ENCODE measurements around the gene GAB1.

Gene GAB1

DNA sequence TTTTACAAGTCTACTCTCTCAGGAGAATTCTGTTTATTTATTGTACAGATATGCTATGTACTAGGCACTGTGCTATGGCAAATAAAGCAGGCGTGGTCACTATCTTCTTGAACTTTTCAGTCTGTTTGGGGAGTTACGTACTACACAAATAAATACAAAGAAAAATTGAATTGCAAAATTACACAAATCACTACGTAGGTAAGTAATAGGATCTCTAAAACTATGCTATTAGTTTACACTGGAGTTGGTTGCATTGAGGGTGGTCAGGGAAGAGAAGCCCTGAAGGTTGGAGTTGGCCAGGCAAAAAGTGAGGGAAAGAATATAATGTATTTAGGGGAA, 75.7 kb downstream of the GAB1 start:
- no peak overlapping the region for H3K4me3 ChIP-seq (ENCODE audit: low read depth, low read length)
- no peak for DNase-seq (ENCODE audit: low read depth)
- no peak for TF ChIP-seq MYC (IDR thresholded peaks at IDR 0.05; ENCODE audit: low read depth, low read length)
- TF ChIP-seq, protein P1, sequence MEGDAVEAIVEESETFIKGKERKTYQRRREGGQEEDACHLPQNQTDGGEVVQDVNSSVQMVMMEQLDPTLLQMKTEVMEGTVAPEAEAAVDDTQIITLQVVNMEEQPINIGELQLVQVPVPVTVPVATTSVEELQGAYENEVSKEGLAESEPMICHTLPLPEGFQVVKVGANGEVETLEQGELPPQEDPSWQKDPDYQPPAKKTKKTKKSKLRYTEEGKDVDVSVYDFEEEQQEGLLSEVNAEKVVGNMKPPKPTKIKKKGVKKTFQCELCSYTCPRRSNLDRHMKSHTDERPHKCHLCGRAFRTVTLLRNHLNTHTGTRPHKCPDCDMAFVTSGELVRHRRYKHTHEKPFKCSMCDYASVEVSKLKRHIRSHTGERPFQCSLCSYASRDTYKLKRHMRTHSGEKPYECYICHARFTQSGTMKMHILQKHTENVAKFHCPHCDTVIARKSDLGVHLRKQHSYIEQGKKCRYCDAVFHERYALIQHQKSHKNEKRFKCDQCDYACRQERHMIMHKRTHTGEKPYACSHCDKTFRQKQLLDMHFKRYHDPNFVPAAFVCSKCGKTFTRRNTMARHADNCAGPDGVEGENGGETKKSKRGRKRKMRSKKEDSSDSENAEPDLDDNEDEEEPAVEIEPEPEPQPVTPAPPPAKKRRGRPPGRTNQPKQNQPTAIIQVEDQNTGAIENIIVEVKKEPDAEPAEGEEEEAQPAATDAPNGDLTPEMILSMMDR (IDR thresholded peaks at IDR 0.05; ENCODE audit: low read depth, low read length) = no peak
- TF ChIP-seq, protein P2, sequence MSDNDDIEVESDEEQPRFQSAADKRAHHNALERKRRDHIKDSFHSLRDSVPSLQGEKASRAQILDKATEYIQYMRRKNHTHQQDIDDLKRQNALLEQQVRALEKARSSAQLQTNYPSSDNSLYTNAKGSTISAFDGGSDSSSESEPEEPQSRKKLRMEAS (IDR thresholded peaks at IDR 0.05; ENCODE audit: low read depth, low read length) = no peak
- no peak for TF ChIP-seq POLR2A (IDR thresholded peaks at IDR 0.05; ENCODE audit: extremely low read depth, insufficient read length)

DNA sequence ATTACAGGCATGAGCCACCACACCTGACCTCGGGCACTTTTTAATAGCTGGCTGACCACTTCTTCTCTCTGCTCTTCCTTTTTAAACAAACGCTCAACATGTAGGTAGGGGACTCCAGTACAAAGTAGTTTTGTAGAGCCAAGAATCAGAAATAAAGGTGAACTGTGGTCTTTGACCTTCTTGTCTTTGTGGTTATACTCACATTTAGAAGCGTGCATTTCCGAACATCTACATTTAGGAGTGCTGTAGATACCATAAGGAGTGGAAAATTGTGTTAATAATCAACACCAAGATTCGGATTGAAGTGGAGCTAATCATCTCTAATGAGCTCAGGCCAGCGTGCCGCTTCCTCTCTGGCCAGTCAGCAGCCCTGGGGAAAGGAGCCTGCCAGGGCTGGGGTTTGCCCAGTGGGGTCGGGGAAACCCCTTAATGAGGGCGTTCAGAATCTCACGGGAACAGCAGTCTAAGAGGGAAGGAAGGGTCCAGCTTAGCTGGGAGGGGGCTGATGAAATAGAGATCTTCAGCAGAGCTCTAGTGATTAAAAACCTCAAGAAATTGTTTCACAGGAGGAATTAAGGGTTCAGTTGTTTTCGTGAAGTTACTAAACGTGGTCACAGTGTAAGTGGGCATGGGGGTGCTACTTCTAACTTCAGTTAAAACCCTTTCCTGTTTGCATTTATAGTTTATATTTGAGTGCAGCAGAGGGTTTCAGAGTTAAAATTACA, 81.2 kb downstream of the GAB1 start:
- no peak for DNase-seq (ENCODE audit: low read depth)
- no peak overlapping the region for H3K4me3 ChIP-seq (ENCODE audit: low read depth, low read length)
- TF ChIP-seq POLR2A (IDR thresholded peaks at IDR 0.05; ENCODE audit: extremely low read depth, insufficient read length) (no peak), MYC (IDR thresholded peaks at IDR 0.05; ENCODE audit: low read depth, low read length) (no peak)
- TF ChIP-seq, protein P2 (IDR thresholded peaks at IDR 0.05; ENCODE audit: low read depth, low read length) = no peak
- TF ChIP-seq, protein P1 (IDR thresholded peaks at IDR 0.05; ENCODE audit: low read depth, low read length) = no peak

DNA sequence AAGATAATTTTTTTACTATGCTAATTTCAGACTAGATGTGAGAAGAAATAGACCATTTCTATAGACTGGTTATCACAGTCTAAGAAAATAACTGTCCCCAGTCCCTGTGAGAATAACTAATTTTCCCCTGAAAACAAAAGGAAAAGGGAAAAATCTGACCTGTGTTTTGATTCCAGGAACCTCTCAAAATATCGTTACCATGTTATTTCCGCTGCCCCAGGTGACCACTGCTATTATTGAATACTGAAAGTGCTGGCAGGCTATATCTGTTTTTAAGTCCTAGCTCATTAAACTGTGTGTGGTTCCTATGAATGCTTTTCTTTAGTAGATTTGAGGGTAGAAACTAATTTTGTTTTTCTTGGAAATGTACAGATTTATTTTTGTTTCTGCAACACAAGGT, 83.6 kb downstream of the GAB1 start:
- TF ChIP-seq POLR2A (IDR thresholded peaks at IDR 0.05; ENCODE audit: extremely low read depth, insufficient read length) (no peak), MYC (IDR thresholded peaks at IDR 0.05; ENCODE audit: low read depth, low read length) (no peak)
- TF ChIP-seq, protein P2 (IDR thresholded peaks at IDR 0.05; ENCODE audit: low read depth, low read length) = no peak
- TF ChIP-seq, protein P1 (IDR thresholded peaks at IDR 0.05; ENCODE audit: low read depth, low read length) = no peak
- DNase-seq (ENCODE audit: low read depth) = no peak
- H3K4me3 ChIP-seq (ENCODE audit: low read depth, low read length) = no peak overlapping the region

DNA sequence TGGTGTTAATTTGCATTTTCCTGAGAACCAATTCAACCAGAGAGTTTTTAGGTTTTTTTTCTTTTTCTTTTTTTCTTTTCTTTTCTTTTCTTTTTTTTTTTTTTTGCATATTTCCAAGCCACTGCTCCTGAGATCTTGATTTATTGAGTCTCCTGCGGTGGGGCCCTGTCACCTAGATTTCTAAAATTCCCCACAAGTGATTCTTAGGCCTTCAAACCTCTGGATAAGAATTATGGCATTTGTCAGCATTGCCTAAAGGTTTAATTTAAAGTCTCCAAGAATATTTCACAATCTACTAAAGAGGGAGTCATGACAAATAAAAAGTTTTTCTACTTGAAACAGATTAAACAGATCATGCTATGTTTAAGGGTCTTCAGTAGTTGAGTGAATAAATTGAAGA, 84.9 kb downstream of the GAB1 start:
- DNase-seq (ENCODE audit: low read depth) = no peak
- no peak for TF ChIP-seq MYC (IDR thresholded peaks at IDR 0.05; ENCODE audit: low read depth, low read length)
- TF ChIP-seq, protein P1 (IDR thresholded peaks at IDR 0.05; ENCODE audit: low read depth, low read length) = no peak
- no peak for TF ChIP-seq POLR2A (IDR thresholded peaks at IDR 0.05; ENCODE audit: extremely low read depth, insufficient read length)
- TF ChIP-seq, protein P2 (IDR thresholded peaks at IDR 0.05; ENCODE audit: low read depth, low read length) = no peak

DNA sequence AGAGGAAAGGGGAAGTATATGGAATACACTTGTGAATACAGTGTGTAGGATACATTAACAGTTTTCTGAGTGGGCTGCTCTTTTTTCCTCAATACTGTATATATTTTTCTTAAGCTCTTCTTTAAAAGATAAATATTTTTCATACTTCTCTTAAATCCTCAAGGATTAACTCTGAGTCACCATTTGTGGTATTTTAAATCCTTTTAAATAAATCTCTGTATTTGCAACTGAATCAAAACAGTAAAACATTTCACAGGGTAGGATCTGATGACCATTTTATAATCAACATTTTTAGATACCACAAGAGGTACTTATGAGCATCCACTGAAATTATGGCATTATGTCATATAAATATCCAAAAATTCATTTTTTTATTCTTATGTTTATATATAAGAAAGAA, 87.6 kb downstream of the GAB1 start:
- no peak overlapping the region for H3K4me3 ChIP-seq (ENCODE audit: low read depth, low read length)
- DNase-seq (ENCODE audit: low read depth) = no peak
- no peak for TF ChIP-seq POLR2A (IDR thresholded peaks at IDR 0.05; ENCODE audit: extremely low read depth, insufficient read length)

More for the DNA sequence above, 84.9 kb downstream of the GAB1 start:
- H3K4me3 ChIP-seq (ENCODE audit: low read depth, low read length) = no peak overlapping the region

DNA sequence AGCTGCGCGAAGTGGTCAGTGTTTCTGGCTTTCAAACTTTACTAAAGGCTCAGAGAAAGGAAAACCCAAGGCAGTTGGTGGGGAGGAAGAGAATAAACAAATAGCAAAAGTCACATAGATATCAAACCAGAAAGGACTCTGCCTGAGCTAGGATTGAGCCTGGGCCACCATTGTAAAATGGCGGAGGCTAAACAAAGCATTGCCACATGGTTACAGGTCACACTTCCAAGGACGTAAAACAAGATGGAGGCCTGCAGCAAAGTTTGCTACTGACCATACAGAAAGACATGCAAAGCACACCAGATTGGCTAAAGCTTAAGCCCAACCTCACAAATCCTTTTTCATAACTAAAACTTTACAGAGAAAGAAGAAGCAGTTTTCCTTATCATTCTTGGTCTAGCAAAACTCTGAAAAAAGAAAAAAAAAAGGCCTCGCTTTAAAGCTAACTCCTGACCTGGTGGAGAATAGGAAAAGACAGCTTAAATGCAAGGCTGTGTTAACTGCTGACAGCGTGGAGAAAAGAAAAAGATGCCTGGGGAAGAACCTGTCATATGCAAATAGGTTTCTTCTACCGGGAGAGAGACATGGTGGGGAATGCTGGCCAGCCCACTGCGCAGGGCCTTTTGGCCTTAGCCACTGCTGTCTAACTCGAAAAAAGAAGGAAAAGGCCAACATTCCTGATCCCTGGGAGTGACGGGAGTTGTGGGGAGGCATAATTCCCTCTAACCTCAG, 95.0 kb downstream of the GAB1 start:
- no peak for DNase-seq (ENCODE audit: low read depth)
- no peak overlapping the region for H3K4me3 ChIP-seq (ENCODE audit: low read depth, low read length)
- TF ChIP-seq, protein P1 (IDR thresholded peaks at IDR 0.05; ENCODE audit: low read depth, low read length) = no peak
- TF ChIP-seq, protein P2 (IDR thresholded peaks at IDR 0.05; ENCODE audit: low read depth, low read length) = no peak
- TF ChIP-seq MYC (IDR thresholded peaks at IDR 0.05; ENCODE audit: low read depth, low read length) = no peak
- TF ChIP-seq POLR2A (IDR thresholded peaks at IDR 0.05; ENCODE audit: extremely low read depth, insufficient read length) = no peak
